Amniotic epithelial cell (primary cell): ENCODE measurements around the gene SNX1.

ENCODE experiments used
- DNase-seq: peaks from one replicate; pipeline ENCODE4 v3.0.0-alpha.2; 2010; ENCODE audit warnings: low read depth

The SNX1 gene

DNA sequence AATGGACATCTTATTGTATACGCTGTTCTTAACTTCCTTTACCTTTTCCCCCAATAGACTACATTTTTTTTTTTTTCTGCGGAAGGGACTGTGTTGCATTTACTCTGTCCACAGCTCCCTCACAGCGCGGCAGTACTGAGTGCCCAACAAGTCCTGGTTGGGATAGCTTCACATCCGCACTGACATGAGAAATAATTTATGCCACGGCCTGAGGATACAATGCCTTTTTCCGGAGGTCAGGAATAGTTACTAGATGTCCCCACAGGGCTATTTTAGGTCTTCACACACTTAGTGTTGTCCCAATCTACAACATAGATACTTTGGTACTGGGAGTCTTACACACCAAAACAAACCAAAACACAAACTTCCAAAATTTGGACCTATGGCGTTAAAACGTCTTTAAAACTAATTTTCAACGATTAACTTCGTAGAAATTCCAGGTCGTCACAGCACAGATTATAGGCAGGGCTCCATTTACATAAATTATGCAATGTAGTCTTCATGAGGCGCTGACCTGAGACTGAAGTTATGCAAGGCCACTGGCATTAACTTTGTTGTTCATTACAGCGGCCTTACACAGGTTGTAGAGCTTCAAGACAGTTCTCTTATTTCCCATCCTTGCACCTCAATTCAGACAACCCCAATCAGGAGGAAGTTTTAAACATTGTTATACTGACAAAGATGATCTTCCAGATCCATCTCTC lies 68.0 kb downstream of the SNX1 start:
- peak; percentile 77 for DNase-seq

DNA sequence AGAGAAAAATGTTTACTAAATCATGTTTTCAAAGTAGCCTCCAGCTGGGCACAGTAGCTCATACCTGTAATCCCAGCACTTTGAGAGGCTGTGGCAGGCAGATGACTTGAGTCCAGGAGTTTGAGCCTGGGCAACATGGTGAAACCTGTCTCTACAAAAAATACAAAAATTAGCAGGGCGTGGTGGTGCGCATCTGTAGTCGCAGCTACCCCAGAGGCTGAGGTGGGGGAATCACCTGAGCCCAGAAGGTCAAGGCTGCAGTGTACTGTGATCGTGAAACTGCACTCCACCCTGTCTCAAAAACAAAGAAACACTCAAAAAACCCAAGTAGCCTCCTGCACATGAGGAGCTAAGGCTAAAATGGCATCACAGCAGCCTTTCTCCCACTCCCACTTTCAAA lies 68.7 kb downstream of the SNX1 start:
- DNase-seq = no peak

DNA sequence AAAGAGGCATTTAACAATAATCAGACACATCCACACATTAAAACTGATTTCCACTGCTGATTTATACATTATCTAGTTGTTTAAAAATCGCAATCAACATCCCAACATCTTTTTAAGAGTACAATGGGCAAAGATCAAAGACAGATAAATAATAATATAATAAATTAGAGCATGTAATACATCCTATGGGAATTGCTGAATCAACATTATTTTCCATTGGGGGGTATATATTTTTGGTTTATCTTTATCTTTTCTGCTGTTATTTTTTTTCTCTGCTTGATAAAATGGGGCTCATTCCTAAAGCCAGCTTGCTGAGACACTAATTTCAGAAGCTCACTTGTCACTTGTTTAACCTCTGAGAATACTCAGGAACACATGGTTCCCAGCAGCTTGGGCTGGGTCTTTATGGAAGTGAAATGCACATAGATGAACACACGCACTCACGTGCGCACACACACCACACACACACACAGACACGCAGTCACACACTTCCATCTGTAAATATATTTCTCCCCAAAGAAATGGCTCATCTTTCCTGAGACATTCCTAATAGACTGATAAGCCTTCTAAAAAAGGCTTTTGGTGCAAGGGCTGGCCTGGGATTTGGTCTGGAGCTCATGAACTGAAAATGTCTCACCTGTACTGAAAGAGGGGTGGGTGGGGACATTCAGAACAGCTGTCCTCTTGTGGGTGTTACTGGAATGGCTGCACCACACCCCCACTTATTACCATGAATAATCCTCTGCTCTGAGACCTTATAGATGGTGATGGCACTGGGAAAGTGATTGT lies 70.5 kb downstream of the SNX1 start:
- DNase-seq = no peak

DNA sequence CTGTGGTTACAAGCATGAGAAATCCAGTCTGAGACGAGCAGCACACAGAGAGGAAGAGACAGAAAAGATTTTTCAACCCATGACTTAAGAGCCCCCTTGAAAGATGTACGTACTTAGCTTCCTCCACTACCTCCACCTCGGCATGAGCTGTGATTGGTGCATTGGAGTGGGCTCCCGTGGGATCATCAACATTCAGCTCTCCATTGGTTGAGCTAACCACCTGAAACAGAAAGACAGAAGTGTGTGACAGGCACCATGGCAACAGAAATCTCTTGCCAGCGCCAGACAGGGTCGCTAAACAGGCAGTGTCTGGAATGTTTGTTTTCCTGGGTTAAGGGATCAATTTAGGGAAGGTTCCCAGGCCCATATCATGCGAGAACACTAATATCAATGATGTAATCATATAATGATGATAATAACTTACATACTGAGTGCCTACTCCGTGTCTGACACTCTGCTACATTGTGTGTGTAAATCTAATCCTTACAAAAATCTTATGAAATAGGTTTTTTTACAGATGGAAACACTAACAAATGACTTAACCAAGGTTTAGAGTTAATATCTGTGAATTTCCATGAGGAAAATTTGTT lies 84.5 kb downstream of the SNX1 start:
- DNase-seq = no peak

DNA sequence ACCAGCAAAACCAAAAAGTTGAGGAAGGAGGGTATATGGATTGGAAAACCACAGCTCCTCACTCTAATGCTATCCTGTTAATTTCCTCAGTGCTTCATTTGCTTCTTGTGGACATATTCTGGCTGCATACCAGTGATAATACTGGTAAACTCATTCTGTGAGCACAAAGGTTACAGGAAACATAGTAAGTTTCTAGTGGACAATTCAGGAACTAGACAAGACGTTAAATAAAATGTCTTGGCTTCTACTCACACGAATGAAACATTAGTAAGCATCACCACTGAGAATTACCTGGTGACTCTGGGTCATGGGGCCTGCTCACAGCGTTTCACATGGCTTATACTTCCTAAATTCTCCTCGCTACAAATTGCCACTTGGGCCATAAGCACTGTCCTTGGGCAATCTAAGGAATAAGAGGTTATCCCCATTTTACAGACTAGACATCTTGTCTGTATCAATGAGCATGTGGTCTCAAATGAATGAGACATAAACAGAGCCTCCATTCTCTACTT lies 87.1 kb downstream of the SNX1 start:
- DNase-seq = no peak

DNA sequence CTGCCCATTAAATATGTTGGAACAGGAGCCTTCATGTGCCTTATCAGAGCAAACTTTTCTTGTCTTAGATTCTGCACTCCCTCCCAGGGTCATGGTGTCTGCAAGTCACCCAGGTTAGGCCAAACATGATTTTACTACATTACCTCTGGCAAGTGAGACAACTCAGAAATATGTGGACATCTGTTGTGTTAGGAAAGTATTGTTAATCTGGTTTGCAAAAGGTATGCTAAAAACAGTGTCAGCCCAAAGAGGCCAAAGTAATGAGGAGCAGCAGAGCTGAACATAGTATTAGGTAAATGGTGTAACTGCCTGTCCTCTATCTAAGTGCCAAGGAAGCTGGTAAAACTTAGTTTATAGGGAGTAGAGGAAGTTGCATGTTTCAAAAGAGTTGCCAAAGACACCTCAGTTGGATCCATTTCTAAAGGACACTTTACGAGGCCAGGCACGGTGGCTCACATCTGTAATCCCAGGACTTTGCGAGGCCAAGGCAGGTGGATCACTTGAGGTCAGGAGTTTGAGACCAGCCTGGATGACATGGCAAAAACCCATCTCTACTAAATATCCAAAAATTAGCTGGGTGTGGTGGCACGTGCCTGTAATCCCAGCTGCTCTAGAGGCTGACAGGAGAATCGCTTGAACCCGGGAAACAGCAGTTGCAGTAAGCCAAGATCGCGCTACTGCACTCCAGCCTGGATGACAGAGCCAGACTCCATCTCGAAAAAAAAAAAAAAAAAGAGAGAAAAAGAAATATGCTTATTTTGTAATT lies 89.5 kb downstream of the SNX1 start:
- DNase-seq = no peak

DNA sequence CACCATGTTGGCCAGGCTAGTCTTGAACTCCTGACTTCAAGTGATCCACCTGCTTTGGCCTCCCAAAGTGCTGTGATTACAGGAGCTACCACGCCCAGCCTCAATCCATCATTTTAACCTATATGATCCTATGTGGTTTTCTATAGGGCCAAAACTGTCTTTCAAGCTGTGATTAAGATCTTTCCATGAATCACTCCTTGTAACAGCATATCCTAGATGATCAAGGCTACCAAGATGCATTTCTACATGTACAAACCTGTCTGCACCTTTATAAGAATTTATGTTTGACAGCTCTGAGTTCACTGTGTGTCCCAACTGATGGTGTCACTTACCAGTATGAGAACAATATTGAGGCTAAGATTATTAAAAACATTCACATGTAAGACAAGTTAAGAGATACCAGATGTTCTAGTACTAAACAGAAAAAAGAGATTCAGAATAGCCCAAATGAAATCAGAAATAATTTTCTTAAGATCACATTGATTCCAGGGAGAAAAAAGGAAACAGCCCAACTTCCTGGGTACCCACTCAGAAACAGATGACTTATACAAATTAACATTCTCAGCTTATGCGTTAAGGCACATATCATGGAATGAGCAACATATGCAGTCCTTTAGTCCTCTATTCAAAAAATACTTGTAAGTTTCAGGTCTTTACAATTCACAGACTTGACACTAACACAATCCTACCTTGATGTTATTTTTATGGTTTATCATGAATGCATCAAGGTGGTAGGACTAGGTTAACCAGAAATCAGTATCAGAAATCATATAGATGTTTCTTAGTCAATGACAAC lies 91.8 kb downstream of the SNX1 start:
- no peak for DNase-seq
